Parathyroid adenoma (tissue), 2 donors: ENCODE measurements around the gene MED9.

Experiments used
- H2AFZ ChIP-seq: fragments of 300-600 bp; sonication (generic); one replicate; pipeline ENCODE4 v1.7.0; 2017; ENCODE audit warnings: antibody characterized with exemption, mild to moderate bottlenecking
- H3K27ac ChIP-seq: fragments of 300-600 bp; sonication (generic); one replicate; pipeline ENCODE4 v1.7.0; 2017
- H3K27me3 ChIP-seq: fragments of 300-600 bp; sonication (generic); one replicate; pipeline ENCODE4 v1.7.0; 2017; ENCODE audit warnings: low read length; ENCODE audit not compliant: control insufficient read depth, insufficient read depth
- H3K36me3 ChIP-seq: fragments of 300-600 bp; sonication (generic); one replicate; pipeline ENCODE4 v1.7.0; 2017; ENCODE audit warnings: low read length; ENCODE audit not compliant: control insufficient read depth, insufficient read depth
- H3K4me1 ChIP-seq: fragments of 300-600 bp; sonication (generic); one replicate; pipeline ENCODE4 v1.7.0; 2017; ENCODE audit warnings: control low read depth
- H3K4me2 ChIP-seq: fragments of 300-600 bp; sonication (generic); one replicate; pipeline ENCODE4 v1.7.0; 2017; ENCODE audit warnings: low read length
- H3K4me3 ChIP-seq: fragments of 300-600 bp; sonication (generic); one replicate; pipeline ENCODE4 v1.7.0; 2017; ENCODE audit warnings: low read depth, low read length
- H3K79me2 ChIP-seq: fragments of 300-600 bp; sonication (generic); one replicate; pipeline ENCODE4 v1.7.0; 2017; ENCODE audit warnings: control low read depth
- H3K9ac ChIP-seq: fragments of 300-600 bp; sonication (generic); one replicate; pipeline ENCODE4 v1.7.0; 2017; ENCODE audit warnings: mild to moderate bottlenecking
- H3K9me3 ChIP-seq: fragments of 300-600 bp; sonication (generic); one replicate; pipeline ENCODE4 v1.7.0; 2017; ENCODE audit warnings: low read length; ENCODE audit not compliant: control insufficient read depth
- CTCF ChIP-seq: fragments of 300-600 bp; sonication (generic); IDR thresholded peaks from one replicate; pipeline ENCODE4 v1.7.0; 2017; ENCODE audit warnings: antibody characterized with exemption, mild to moderate bottlenecking
- donor health status: primary hyperparathyroidism.

The MED9 gene

GRCh38 chr17:17507465-17508011, 30.7 kb downstream of the MED9 start:
- Histone ChIP-seq H3K9ac (no peak overlapping the region), H3K4me2 (no peak overlapping the region), H3K27me3 (no peaks in the 10 kb centered on the region), H3K9me3 (no peaks in the 10 kb centered on the region), H3K4me3 (no peak overlapping the region), H2AFZ (no peak overlapping the region), H3K4me1 (no peaks in the 10 kb centered on the region), H3K36me3 (no peaks in the 10 kb centered on the region), H3K27ac (no peak overlapping the region), H3K79me2 (no peaks in the 10 kb centered on the region)
- no peak for TF ChIP-seq CTCF

GRCh38 chr17:17508019-17508535, 31.3 kb downstream of the MED9 start:
- Histone ChIP-seq H3K4me3 (no peak overlapping the region), H3K27ac (no peak overlapping the region), H3K4me1 (no peaks in the 10 kb centered on the region), H3K27me3 (no peaks in the 10 kb centered on the region), H3K9me3 (no peaks in the 10 kb centered on the region), H3K9ac (no peak overlapping the region), H3K4me2 (no peak overlapping the region), H3K36me3 (no peaks in the 10 kb centered on the region), H2AFZ (no peak overlapping the region), H3K79me2 (no peaks in the 10 kb centered on the region)
- TF ChIP-seq CTCF: no peak

- no peak overlapping the region for H3K4me3 ChIP-seq
- no peak overlapping the region for H3K9ac ChIP-seq
- no peak overlapping the region for H2AFZ ChIP-seq
- no peaks in the 10 kb centered on the region for H3K36me3 ChIP-seq
- H3K27me3 ChIP-seq: no peaks in the 10 kb centered on the region
- TF ChIP-seq CTCF: no peak
- H3K4me2 ChIP-seq: no peak overlapping the region
- H3K79me2 ChIP-seq: no peaks in the 10 kb centered on the region
- H3K27ac ChIP-seq: no peak overlapping the region
- H3K4me1 ChIP-seq: no peaks in the 10 kb centered on the region
- H3K9me3 ChIP-seq: no peaks in the 10 kb centered on the region
Measured at GRCh38 chr17:17508646-17509591, 32.1 kb downstream of the MED9 start.

- no peak overlapping the region for H3K4me2 ChIP-seq
- H3K4me3 ChIP-seq: no peak overlapping the region
- no peak overlapping the region for H3K9ac ChIP-seq
- no peaks in the 10 kb centered on the region for H3K79me2 ChIP-seq
- no peaks in the 10 kb centered on the region for H3K9me3 ChIP-seq
- no peaks in the 10 kb centered on the region for H3K36me3 ChIP-seq
- TF ChIP-seq CTCF: no peak
- no peak overlapping the region for H3K27ac ChIP-seq
- no peak overlapping the region for H2AFZ ChIP-seq
- no peaks in the 10 kb centered on the region for H3K27me3 ChIP-seq
- H3K4me1 ChIP-seq: no peaks in the 10 kb centered on the region
Measured at GRCh38 chr17:17509601-17510425, 33.0 kb downstream of the MED9 start.
